Spleen (tissue), 11 donors: ENCODE results near the gene AFAP1L2. TPM values are rescaled to one million over a fixed set of nuclear protein-coding genes. Genes with fewer than 3 reads are reported as not detected.

ENCODE experiments used
- DNase-seq: peaks from one replicate; pipeline ENCODE4 v3.0.0-alpha.2; 2020
- H3K27ac ChIP-seq, 8 donors: fragments of 200-600 bp; sonication (generic) in 7 of 8; 1 replicate in 4 of 8; 2 replicates in 4 of 8; pipeline versions ENCODE4 v1.5.0 to v1.8.0; 2016 to 2021; ENCODE audit warnings: inconsistent platforms in 4 of 8, mild to moderate bottlenecking in 4 of 8, moderate library complexity in 1 of 8
- H3K27me3 ChIP-seq, 7 donors: fragments of 200-600 bp; sonication (generic) in 6 of 7; replicated peaks in 1 of 7; 1 replicate in 4 of 7; 2 replicates in 3 of 7; pipeline versions ENCODE4 v1.5.0 to v1.8.0; 2016 to 2021; ENCODE audit warnings: inconsistent platforms in 3 of 7, mild to moderate bottlenecking in 1 of 7
- H3K36me3 ChIP-seq, 6 donors: fragments of 200-600 bp; sonication (generic) in 5 of 6; 1 replicate in 4 of 6; 2 replicates in 2 of 6; pipeline versions ENCODE4 v1.5.0 to v1.8.0; 2016 to 2021; ENCODE audit warnings: inconsistent platforms in 2 of 6
- H3K4me1 ChIP-seq, 6 donors: fragments of 200-600 bp; sonication (generic) in 5 of 6; 1 replicate in 3 of 6; 2 replicates in 3 of 6; pipeline versions ENCODE4 v1.5.0 to v1.8.0; 2016 to 2021; ENCODE audit warnings: inconsistent platforms in 3 of 6
- H3K4me3 ChIP-seq, 8 donors: fragments of 200-600 bp; sonication (generic) in 7 of 8; 1 replicate in 4 of 8; 2 replicates in 4 of 8; pipeline versions ENCODE4 v1.5.0 to v1.8.0; 2016 to 2021; ENCODE audit warnings: inconsistent platforms in 4 of 8, mild to moderate bottlenecking in 4 of 8, moderate library complexity in 2 of 8
- H3K9me3 ChIP-seq, 8 donors: fragments of 200-600 bp; sonication (generic) in 7 of 8; 1 replicate in 4 of 8; 2 replicates in 4 of 8; pipeline versions ENCODE4 v1.5.0 to v1.8.0; 2016 to 2021; ENCODE audit warnings: inconsistent platforms in 4 of 8
- POLR2A ChIP-seq, 3 donors: fragments of 450-650 bp; IDR thresholded peaks; one replicate each; pipeline ENCODE4 v1.5.1; 2017; ENCODE audit warnings: antibody characterized with exemption in 3 of 3, mild to moderate bottlenecking in 1 of 3
- POLR2AphosphoS5 ChIP-seq, 3 donors: sonication (generic); formaldehyde crosslinking; IDR thresholded peaks; one replicate each; pipeline ENCODE4 v1.5.1; 2017; ENCODE audit warnings: antibody characterized with exemption in 3 of 3
- WGBS, 5 donors: extraction: QIAGEN DNeasy Blood & Tissue Kit in 3 of 5; methylation state at CpG; one replicate each; pipeline versions ENCODE4 v1.1.5 to v1.1.7; 2013 to 2018; 5-methylcytosine and 5-hydroxymethylcytosine counted together
- intact Hi-C: fragments of 100-400 bp; cut with DNase I; formaldehyde crosslinking; loops from one replicate; pipeline ENCODE4 v1.15.0; 2023; ENCODE audit warnings: low total_unique reads
- polyA plus RNA-seq, 3 donors: library from polyadenylated mRNA; stranded (reverse); fragments of 200-250 nt; gene quantifications; one replicate each; pipeline ENCODE4 v1.2.1, GENCODE V29; 2013
- total RNA-seq, 7 donors: library from RNA; depleted of rRNA in 3 of 7; stranded (reverse); fragments of >200 nt in 3 of 7; fragmentation: NEBNext Ultra II Directional in 4 of 7; extraction: Animal tissue kit (Norgen Biotek cat#: 25700) in 4 of 7; gene quantifications; one replicate each; pipeline versions ENCODE4 v1.1.0 to v1.2.1, GENCODE V29; 2016 to 2021
- TF ChIP-seq, protein P1 (sequence below), 11 experiments: fragments of 200-600 bp in 7 of 11; fragments of 450-650 bp in 4 of 11; sonication (generic) in 4 of 11; IDR thresholded peaks in 8 of 11; conservative IDR thresholded peaks in 3 of 11; 1 replicate in 7 of 11; 2 replicates in 4 of 11; pipeline versions ENCODE4 v1.4.0 to v1.8.0; 2016 to 2021; ENCODE audit warnings: antibody characterized with exemption in 11 of 11, inconsistent platforms in 4 of 11, mild to moderate bottlenecking in 1 of 11
- donor health status: healthy with polysubstance abuse.
- donor health status: DM: no; HTN: no; CAD: no; lungs with moderate emphysema.
- donor health status: DM: no; HTN: no; CAD: no.
- donor health status: Bipolar disorder and iron deficiency.
- donor health status: healthy.
- donor health status: DM: no; HTN: no; CAD: no.
- donor health status: DM: yes; HTN: yes; CAD: no.

The AFAP1L2 gene
- total and polyA plus RNA-seq, 10 donors, result 18.3 to 273 (median 180) TPM

DNA sequence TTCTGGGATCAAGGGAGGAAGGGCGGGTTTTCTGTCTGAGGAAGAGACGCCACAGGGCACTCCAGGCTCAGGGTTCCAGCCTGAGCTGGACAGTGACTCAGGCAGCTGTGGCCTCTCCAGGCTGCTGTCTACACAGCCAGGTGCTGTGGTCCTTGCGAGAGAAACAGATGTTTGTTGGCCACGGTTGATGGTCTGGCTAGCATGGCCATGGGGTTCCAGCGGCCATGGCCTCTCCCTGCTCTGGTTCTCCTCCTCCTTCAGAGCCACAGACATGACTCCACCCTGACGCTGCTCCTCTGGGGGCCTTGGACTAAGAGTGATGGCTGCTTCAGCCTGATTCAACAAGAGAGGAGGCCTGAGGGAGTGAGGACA is 75.9 kb downstream of the AFAP1L2 start:
- intact Hi-C loops, result no loop called here
- Histone ChIP-seq H3K9me3 (no peaks in the 10 kb centered on the region), H3K4me1 (peaks cover 3 to 42% (median 17%) of the 10 kb centered on the region in 6 donors), H3K27me3 (no peaks in the 10 kb centered on the region), H3K36me3 (peaks cover 0 to 77% (median 7%) of the 10 kb centered on the region in 6 donors), H3K27ac (peak overlapping the region in 5 of 8 donors; percentile 10 to 73 (median 54)), H3K4me3 (no peak overlapping the region)
- no peak for DNase-seq
- TF ChIP-seq, protein P1, sequence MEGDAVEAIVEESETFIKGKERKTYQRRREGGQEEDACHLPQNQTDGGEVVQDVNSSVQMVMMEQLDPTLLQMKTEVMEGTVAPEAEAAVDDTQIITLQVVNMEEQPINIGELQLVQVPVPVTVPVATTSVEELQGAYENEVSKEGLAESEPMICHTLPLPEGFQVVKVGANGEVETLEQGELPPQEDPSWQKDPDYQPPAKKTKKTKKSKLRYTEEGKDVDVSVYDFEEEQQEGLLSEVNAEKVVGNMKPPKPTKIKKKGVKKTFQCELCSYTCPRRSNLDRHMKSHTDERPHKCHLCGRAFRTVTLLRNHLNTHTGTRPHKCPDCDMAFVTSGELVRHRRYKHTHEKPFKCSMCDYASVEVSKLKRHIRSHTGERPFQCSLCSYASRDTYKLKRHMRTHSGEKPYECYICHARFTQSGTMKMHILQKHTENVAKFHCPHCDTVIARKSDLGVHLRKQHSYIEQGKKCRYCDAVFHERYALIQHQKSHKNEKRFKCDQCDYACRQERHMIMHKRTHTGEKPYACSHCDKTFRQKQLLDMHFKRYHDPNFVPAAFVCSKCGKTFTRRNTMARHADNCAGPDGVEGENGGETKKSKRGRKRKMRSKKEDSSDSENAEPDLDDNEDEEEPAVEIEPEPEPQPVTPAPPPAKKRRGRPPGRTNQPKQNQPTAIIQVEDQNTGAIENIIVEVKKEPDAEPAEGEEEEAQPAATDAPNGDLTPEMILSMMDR (IDR thresholded peaks at IDR 0.05 in 8 of 11, conservative IDR thresholded peaks at IDR 0.05 in 3 of 11), result no peak
- TF ChIP-seq POLR2AphosphoS5 (IDR thresholded peaks at IDR 0.05), result no peak
- no peak for TF ChIP-seq POLR2A (IDR thresholded peaks at IDR 0.05)
- WGBS, 5 donors, result 68 to 92% (median 86%) methylated on average over 1 to 6 of the region's 6 CpGs

DNA sequence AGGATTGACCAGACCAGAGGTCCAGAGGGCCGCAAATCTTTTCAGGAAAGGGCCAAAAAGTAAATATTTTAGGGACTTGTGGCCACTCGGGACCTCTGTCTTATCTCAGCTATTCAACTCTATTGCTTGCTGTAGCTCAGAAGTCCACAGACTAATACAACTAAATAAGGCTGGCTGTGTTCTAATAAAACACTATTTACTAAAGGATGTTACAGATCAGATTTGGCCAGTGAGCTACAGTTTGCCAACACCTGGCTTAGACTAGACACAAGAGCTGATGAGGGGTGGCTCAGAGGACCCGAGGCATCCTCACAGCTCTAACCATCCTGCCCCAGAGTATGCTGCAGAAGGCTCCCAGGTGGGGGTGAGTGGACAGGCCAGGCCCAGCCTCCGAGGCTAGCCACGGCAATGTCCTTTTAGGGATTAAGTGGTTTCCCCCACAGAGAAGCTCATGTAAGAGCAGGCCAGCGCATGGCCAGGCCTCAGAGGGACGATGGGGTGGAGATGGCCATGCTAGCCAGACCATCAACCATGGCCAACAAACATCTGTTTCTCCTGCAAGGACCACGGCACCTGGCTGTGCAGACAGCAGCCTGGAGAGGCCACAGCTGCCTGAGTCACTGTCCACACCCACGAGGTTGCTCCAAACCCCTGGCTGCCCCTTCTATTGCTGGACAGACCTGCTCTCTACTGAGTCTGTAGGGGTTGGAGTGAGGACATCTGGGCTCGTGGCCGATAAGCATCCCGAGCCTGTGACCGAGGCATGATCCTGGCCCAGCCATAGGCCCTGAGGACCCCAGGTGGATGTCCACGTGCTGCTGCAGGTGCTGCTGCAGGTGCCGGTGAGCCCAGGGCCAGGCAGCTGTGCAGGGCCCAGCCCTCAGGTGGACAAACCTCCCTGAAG is 76.5 kb downstream of the AFAP1L2 start:
- Histone ChIP-seq H3K4me3 (no peak overlapping the region), H3K27me3 (no peaks in the 10 kb centered on the region), H3K4me1 (peaks cover 3 to 42% (median 18%) of the 10 kb centered on the region in 6 donors), H3K36me3 (peaks cover 0 to 83% (median 9%) of the 10 kb centered on the region in 6 donors), H3K27ac (peak overlapping the region in 4 of 8 donors; percentile 39 to 73 (median 56)), H3K9me3 (no peaks in the 10 kb centered on the region)
- intact Hi-C loops, result no loop called here
- DNase-seq, result no peak
- WGBS, 5 donors, result 78 to 91% (median 84%) methylated on average over 14 to 15 of the region's 15 CpGs
- TF ChIP-seq POLR2A (IDR thresholded peaks at IDR 0.05) (no peak), POLR2AphosphoS5 (IDR thresholded peaks at IDR 0.05) (peak in 2 of 3 donors; percentile 16 to 59)
- TF ChIP-seq, protein P1 (IDR thresholded peaks at IDR 0.05 in 8 of 11, conservative IDR thresholded peaks at IDR 0.05 in 3 of 11), result no peak

DNA sequence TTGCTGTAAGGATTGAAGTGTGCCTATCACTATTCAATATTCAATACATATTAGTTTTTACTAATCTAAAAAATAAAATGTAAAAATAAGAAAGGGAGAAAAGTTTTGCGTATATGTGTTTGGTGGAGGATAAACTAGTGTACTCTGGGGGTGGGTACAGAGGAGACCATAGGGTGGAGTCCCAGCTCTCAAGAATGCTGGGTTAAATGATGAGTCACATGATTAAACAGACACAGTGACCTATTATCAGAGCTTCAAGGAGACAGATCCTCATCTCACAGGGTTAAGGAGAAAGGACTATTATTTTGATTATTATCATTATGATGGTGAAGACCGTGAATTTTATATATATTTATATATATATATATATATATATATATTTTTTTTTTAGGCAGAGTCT is 77.5 kb downstream of the AFAP1L2 start:
- DNase-seq, result no peak
- intact Hi-C loops, result no loop called here
- H3K36me3 ChIP-seq, result peaks cover 0 to 86% (median 11%) of the 10 kb centered on the region in 6 donors
- H3K27me3 ChIP-seq, result no peaks in the 10 kb centered on the region
- WGBS, 5 donors, result 78 to 90% (median 85%) methylated on average over 2 of the region's 2 CpGs
- no peaks in the 10 kb centered on the region for H3K9me3 ChIP-seq
- H3K4me3 ChIP-seq, result no peak overlapping the region
- peak overlapping the region in 1 of 8 donors; percentile 13 for H3K27ac ChIP-seq
- TF ChIP-seq, protein P1 (IDR thresholded peaks at IDR 0.05 in 8 of 11, conservative IDR thresholded peaks at IDR 0.05 in 3 of 11), result no peak
- no peak for TF ChIP-seq POLR2A (IDR thresholded peaks at IDR 0.05)
- no peak for TF ChIP-seq POLR2AphosphoS5 (IDR thresholded peaks at IDR 0.05)
- peaks cover 3 to 43% (median 17%) of the 10 kb centered on the region in 6 donors for H3K4me1 ChIP-seq

DNA sequence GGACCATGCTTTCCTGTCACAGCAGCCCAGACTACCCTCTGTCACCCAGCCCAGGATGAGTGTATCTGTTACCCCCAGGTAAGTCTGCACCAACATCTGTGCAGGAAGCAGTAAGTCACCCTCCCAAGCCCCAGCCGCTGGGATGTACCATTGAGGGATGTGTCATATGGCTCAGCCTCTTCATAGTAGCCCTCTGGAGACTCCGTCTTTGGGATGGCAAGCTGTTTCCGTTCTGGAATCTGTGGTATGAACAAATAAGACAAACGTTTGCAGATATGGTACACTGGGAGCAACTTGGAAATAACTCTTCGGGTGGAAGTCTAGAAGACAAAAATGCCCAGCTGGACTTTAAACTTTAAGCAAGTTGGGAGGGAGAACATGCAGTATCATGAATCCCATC is 81.3 kb downstream of the AFAP1L2 start:
- H3K36me3 ChIP-seq, result peaks cover 0 to 72% (median 6%) of the 10 kb centered on the region in 6 donors
- H3K9me3 ChIP-seq, result no peaks in the 10 kb centered on the region
- 73 to 89% (median 80%) methylated on average over 5 of the region's 5 CpGs for WGBS, 5 donors
- no peak for DNase-seq
- H3K27me3 ChIP-seq, result no peaks in the 10 kb centered on the region
- TF ChIP-seq POLR2A (IDR thresholded peaks at IDR 0.05) (no peak), POLR2AphosphoS5 (IDR thresholded peaks at IDR 0.05) (peak in 1 of 3 donors; percentile 6)
- TF ChIP-seq, protein P1 (IDR thresholded peaks at IDR 0.05 in 8 of 11, conservative IDR thresholded peaks at IDR 0.05 in 3 of 11), result no peak
- H3K4me1 ChIP-seq, result peaks cover 3 to 44% (median 20%) of the 10 kb centered on the region in 6 donors
- no peak overlapping the region for H3K4me3 ChIP-seq
- peak overlapping the region in 6 of 8 donors; percentile 26 to 71 (median 56) for H3K27ac ChIP-seq
- intact Hi-C loops, result no loop called here
